Measurements from ENCODE around the gene NALF2. TPM values are rescaled to one million over a fixed set of nuclear protein-coding genes. Genes with fewer than 3 reads are reported as not detected.
A peak's percentile ranks its signal among the peaks of the same experiment; 100 is the strongest.

NALF2 gene
- 5.4 and 7.4 TPM in 2 replicates for total RNA-seq (2014; rRNA removed; shearing (Covaris generic))

- no peaks in the 10 kb centered on the region for H3K36me3 ChIP-seq (replicated peaks; ENCODE audit: control insufficient read depth, insufficient read depth, low read length)
- DNase-seq, result peak; percentile 89
- H3K27me3 ChIP-seq (ENCODE audit: control insufficient read depth, insufficient read depth, low read length), result peaks cover 13% of the 10 kb centered on the region
- H3K4me3 ChIP-seq (ENCODE audit: insufficient read depth, low read depth, low read length), result peak within 1 kb of the TSS; percentile 63
Observed at GRCh38 chrX:69503782-69504625, at the start of gene NALF2. Gene NALF2, plus strand, starts transcription at chrX:69504326. Its CDS starts 957 bp downstream, at chrX:69505283.

- H3K36me3 ChIP-seq (replicated peaks; ENCODE audit: control insufficient read depth, insufficient read depth, low read length), result no peaks in the 10 kb centered on the region
Observed at GRCh38 chrX:69457756-69458155, 46.4 kb upstream of the NALF2 start.

GRCh38 chrX:69466546-69466945, 37.6 kb upstream of the NALF2 start:
- DNase-seq, result no peak
- Histone ChIP-seq H3K27me3 (ENCODE audit: control insufficient read depth, insufficient read depth, low read length) (no peaks in the 10 kb centered on the region), H3K36me3 (replicated peaks; ENCODE audit: control insufficient read depth, insufficient read depth, low read length) (no peaks in the 10 kb centered on the region), H3K4me3 (ENCODE audit: insufficient read depth, low read depth, low read length) (no peak overlapping the region)

More at GRCh38 chrX:69457756-69458155, 46.4 kb upstream of the NALF2 start:
- peak; percentile 2 for DNase-seq
- Histone ChIP-seq H3K4me3 (ENCODE audit: insufficient read depth, low read depth, low read length) (no peak overlapping the region), H3K27me3 (ENCODE audit: control insufficient read depth, insufficient read depth, low read length) (no peaks in the 10 kb centered on the region)

GRCh38 chrX:69469975-69470374, 34.2 kb upstream of the NALF2 start:
- H3K27me3 ChIP-seq (ENCODE audit: control insufficient read depth, insufficient read depth, low read length), result no peaks in the 10 kb centered on the region
- H3K4me3 ChIP-seq (ENCODE audit: insufficient read depth, low read depth, low read length), result no peak overlapping the region
- H3K36me3 ChIP-seq (replicated peaks; ENCODE audit: control insufficient read depth, insufficient read depth, low read length), result no peaks in the 10 kb centered on the region
- no peak for DNase-seq

GRCh38 chrX:69489625-69490024, 14.5 kb upstream of the NALF2 start:
- no peaks in the 10 kb centered on the region for H3K27me3 ChIP-seq (ENCODE audit: control insufficient read depth, insufficient read depth, low read length)
- DNase-seq, result no peak

GRCh38 chrX:69493193-69493592, 10.9 kb upstream of the NALF2 start:
- Histone ChIP-seq H3K36me3 (replicated peaks; ENCODE audit: control insufficient read depth, insufficient read depth, low read length) (no peaks in the 10 kb centered on the region), H3K4me3 (ENCODE audit: insufficient read depth, low read depth, low read length) (no peak overlapping the region), H3K27me3 (ENCODE audit: control insufficient read depth, insufficient read depth, low read length) (no peaks in the 10 kb centered on the region)
- peak; percentile 47 for DNase-seq

More at GRCh38 chrX:69489625-69490024, 14.5 kb upstream of the NALF2 start:
- H3K36me3 ChIP-seq (replicated peaks; ENCODE audit: control insufficient read depth, insufficient read depth, low read length), result no peaks in the 10 kb centered on the region
- H3K4me3 ChIP-seq (ENCODE audit: insufficient read depth, low read depth, low read length), result no peak overlapping the region

GRCh38 chrX:69493766-69494165, 10.4 kb upstream of the NALF2 start:
- Histone ChIP-seq H3K27me3 (ENCODE audit: control insufficient read depth, insufficient read depth, low read length) (no peaks in the 10 kb centered on the region), H3K4me3 (ENCODE audit: insufficient read depth, low read depth, low read length) (no peak overlapping the region), H3K36me3 (replicated peaks; ENCODE audit: control insufficient read depth, insufficient read depth, low read length) (no peaks in the 10 kb centered on the region)
- no peak for DNase-seq

- H3K36me3 ChIP-seq (replicated peaks; ENCODE audit: control insufficient read depth, insufficient read depth, low read length), result no peaks in the 10 kb centered on the region
- no peak for DNase-seq
- H3K4me3 ChIP-seq (ENCODE audit: insufficient read depth, low read depth, low read length), result no peak overlapping the region
Observed at GRCh38 chrX:69496183-69496582, 7.9 kb upstream of the NALF2 start.

GRCh38 chrX:69501429-69501828, 2.7 kb upstream of the NALF2 start:
- Histone ChIP-seq H3K36me3 (replicated peaks; ENCODE audit: control insufficient read depth, insufficient read depth, low read length) (no peaks in the 10 kb centered on the region), H3K27me3 (ENCODE audit: control insufficient read depth, insufficient read depth, low read length) (peaks cover 12% of the 10 kb centered on the region), H3K4me3 (ENCODE audit: insufficient read depth, low read depth, low read length) (no peak overlapping the region)
- DNase-seq, result peak; percentile 67

More at GRCh38 chrX:69496183-69496582, 7.9 kb upstream of the NALF2 start:
- H3K27me3 ChIP-seq (ENCODE audit: control insufficient read depth, insufficient read depth, low read length), result no peaks in the 10 kb centered on the region

GRCh38 chrX:69503228-69503781, 821 bp upstream of the NALF2 start:
- Histone ChIP-seq H3K36me3 (replicated peaks; ENCODE audit: control insufficient read depth, insufficient read depth, low read length) (no peaks in the 10 kb centered on the region), H3K27me3 (ENCODE audit: control insufficient read depth, insufficient read depth, low read length) (peaks cover 13% of the 10 kb centered on the region), H3K4me3 (ENCODE audit: insufficient read depth, low read depth, low read length) (peak overlapping the region; percentile 63; the same call in 1 of the 2 replicates)
- DNase-seq, result no peak

- H3K4me3 ChIP-seq (ENCODE audit: insufficient read depth, low read depth, low read length), result peak overlapping the region; percentile 63
- DNase-seq, result peak; percentile 62
Observed at GRCh38 chrX:69504626-69505612, 793 bp downstream of the NALF2 start.

GRCh38 chrX:69505772-69506616, 1.9 kb downstream of the NALF2 start:
- H3K36me3 ChIP-seq (replicated peaks; ENCODE audit: control insufficient read depth, insufficient read depth, low read length), result no peaks in the 10 kb centered on the region
- H3K4me3 ChIP-seq (ENCODE audit: insufficient read depth, low read depth, low read length), result peak overlapping the region; percentile 63
- DNase-seq, result no peak
- peaks cover 13% of the 10 kb centered on the region for H3K27me3 ChIP-seq (ENCODE audit: control insufficient read depth, insufficient read depth, low read length)

More at GRCh38 chrX:69504626-69505612, 793 bp downstream of the NALF2 start:
- peaks cover 13% of the 10 kb centered on the region for H3K27me3 ChIP-seq (ENCODE audit: control insufficient read depth, insufficient read depth, low read length)
- H3K36me3 ChIP-seq (replicated peaks; ENCODE audit: control insufficient read depth, insufficient read depth, low read length), result no peaks in the 10 kb centered on the region

GRCh38 chrX:69506617-69507499, 2.7 kb downstream of the NALF2 start:
- Histone ChIP-seq H3K27me3 (ENCODE audit: control insufficient read depth, insufficient read depth, low read length) (peaks cover 13% of the 10 kb centered on the region), H3K4me3 (ENCODE audit: insufficient read depth, low read depth, low read length) (no peak overlapping the region), H3K36me3 (replicated peaks; ENCODE audit: control insufficient read depth, insufficient read depth, low read length) (no peaks in the 10 kb centered on the region)
- DNase-seq, result no peak
